Measurements from ENCODE around the gene HOXB3. TPM values are rescaled to one million over a fixed set of nuclear protein-coding genes. Genes with fewer than 3 reads are reported as not detected.

Gene HOXB3
- total and polyA plus RNA-seq, 2 of the 4 experiments (the other 2 are of a cell fraction), result 6.3 to 59.6 TPM

DNA sequence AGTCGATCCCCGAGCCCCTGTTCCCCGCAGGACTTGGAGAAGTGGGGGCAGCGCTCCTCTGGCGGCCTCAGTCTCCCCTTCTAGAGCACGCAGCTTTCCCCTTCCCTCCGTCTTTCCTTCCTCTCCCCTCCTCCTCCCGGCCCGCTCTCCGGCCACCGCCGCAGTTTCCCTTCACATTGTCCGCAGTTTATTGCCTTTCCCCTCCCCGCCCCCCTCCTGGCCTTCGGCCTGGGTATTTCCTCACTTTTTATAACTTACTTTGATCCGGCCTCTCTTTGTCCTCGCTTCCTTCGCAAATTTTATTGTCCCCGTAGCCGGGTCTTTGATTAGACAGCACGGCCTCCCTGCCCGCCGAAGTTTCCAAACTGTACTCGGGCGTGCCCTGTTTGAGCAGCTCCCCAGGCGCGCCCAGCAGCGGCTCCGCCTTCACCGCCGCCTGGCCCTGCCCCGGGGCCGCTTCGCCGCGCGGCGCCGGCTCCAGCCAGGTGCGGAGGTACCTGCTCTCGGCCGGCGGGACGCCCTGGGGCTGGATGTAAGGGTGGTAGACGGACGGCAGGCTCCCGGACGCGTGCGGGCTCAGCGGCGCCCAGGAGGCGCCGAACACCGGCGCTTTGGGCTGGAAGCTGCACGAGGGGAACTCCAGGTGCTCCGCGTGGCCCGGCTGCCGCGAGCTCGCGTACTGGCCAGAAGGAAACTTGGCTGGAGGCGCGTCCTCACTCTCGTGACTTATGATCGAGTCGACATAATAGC, 35.6 kb upstream of the HOXB3 start (continued):
- no peak for TF ChIP-seq FOS (IDR thresholded peaks at IDR 0.05; ENCODE audit: low read depth, low read length)

GRCh38 chr17:48624544-48625494, 34.8 kb upstream of the HOXB3 start:
- H3K9me1 ChIP-seq (ENCODE audit: insufficient read depth, low read length), result no peaks in the 10 kb centered on the region; the same call in 1 of the 2 replicates
- H3K4me1 ChIP-seq (ENCODE audit: control insufficient read depth, insufficient read depth, low read length), result no peaks in the 10 kb centered on the region; the same call in 1 of the 2 replicates
- DNase-seq, result no peak
- H2BK20ac ChIP-seq (ENCODE audit: low read depth, low read length), result no peak overlapping the region
- H3K27ac ChIP-seq (ENCODE audit: insufficient read depth, low read length), result no peak overlapping the region
- H3K9ac ChIP-seq (ENCODE audit: low read depth, low read length), result no peak overlapping the region
- H3K14ac ChIP-seq (replicated peaks; ENCODE audit: low read depth, low read length), result no peak overlapping the region
- no peak overlapping the region for H4K8ac ChIP-seq (ENCODE audit: low read depth in 2 of 2, low read length in 2 of 2)
- H3K4me2 ChIP-seq (ENCODE audit: low read depth, low read length), result peak overlapping the region; percentile 91
- H3K36me3 ChIP-seq (ENCODE audit: control insufficient read depth, insufficient read depth, low read length), result no peaks in the 10 kb centered on the region
- ChIA-PET POLR2A (ENCODE audit: unreplicated experiment) (no interaction called here), CTCF (interaction anchor here (0.9 kb wide), 1 partner anchor 288 kb away, joined by 3 read pairs; no protein-coding TSS in a partner anchor)
- no TSS peak for BruUV-seq (replicated peaks)
- no peak overlapping the region for H2AK9ac ChIP-seq (replicated peaks; ENCODE audit: low read depth, low read length, poor library complexity)
- H3K56ac ChIP-seq (ENCODE audit: extremely low read depth, insufficient read depth, low read length), result no peak overlapping the region
- no peak overlapping the region for H4K5ac ChIP-seq (ENCODE audit: low read depth, low read length)
- no peak overlapping the region for H2BK5ac ChIP-seq (ENCODE audit: low read depth, low read length, poor library complexity, severe bottlenecking)
- intact Hi-C loops (cut with micrococcal nuclease) (no loop called here), dilution Hi-C loops (cut with HindIII; ENCODE audit: low sequenced_read_pairs, unreplicated experiment) (no loop called here), in situ Hi-C loops (cut with MboI; ENCODE audit: low sequenced_read_pairs) (loop anchor here (10.0 kb wide), 1 partner anchor 460 kb away; no protein-coding TSS in a partner anchor)
- 0 out of 2 replicates have a peak overlapping the region, but pooled peaks have one; percentile 51 for H3K23ac ChIP-seq (ENCODE audit: low read depth, low read length)
- peak overlapping the region; percentile 38 for H3K4me3 ChIP-seq (ENCODE audit: insufficient read depth, low read depth, low read length)
- ATAC-seq (ENCODE audit: low read depth), result peak; percentile 72
- no peak overlapping the region for H2AK5ac ChIP-seq (ENCODE audit: low read depth, low read length)
- H2BK120ac ChIP-seq (ENCODE audit: low read depth, low read length), result no peak overlapping the region
- no peak overlapping the region for H2BK15ac ChIP-seq (ENCODE audit: low read depth, low read length)
- H4K91ac ChIP-seq (ENCODE audit: insufficient read depth, low read depth, low read length), result no peak overlapping the region
- peaks cover 18% of the 10 kb centered on the region for H3K9me3 ChIP-seq (ENCODE audit: control insufficient read depth, insufficient read depth, low read length)
- no peaks in the 10 kb centered on the region for H3K79me1 ChIP-seq (ENCODE audit: low read depth in 1 of 2, low read length in 2 of 2)
- H3K18ac ChIP-seq (ENCODE audit: low read depth, low read length), result no peak overlapping the region
- H4K20me1 ChIP-seq (ENCODE audit: insufficient read depth, low read length), result peaks cover 12% of the 10 kb centered on the region; the same call in 1 of the 2 replicates
- WGBS, 2 experiments (ENCODE audit: extremely low coverage in 2 of 2, insufficient read length in 1 of 2), result 0% methylated on average over 7 of the region's 66 CpGs; no CpG with 5 or more reads in 1 of the 2 experiments
- H2AFZ ChIP-seq (replicated peaks; ENCODE audit: low read length, poor library complexity), result peak overlapping the region; percentile 64
- no peak overlapping the region for H3K4ac ChIP-seq (ENCODE audit: low read depth, low read length)
- peaks cover 98% of the 10 kb centered on the region for H3K27me3 ChIP-seq (ENCODE audit: control insufficient read depth, insufficient read depth, low read length)
- no peak for TF ChIP-seq RAD21 (IDR thresholded peaks at IDR 0.05; ENCODE audit: low read length)
- TF ChIP-seq RFX5 (IDR thresholded peaks at IDR 0.05; ENCODE audit: low read depth, low read length), result no peak
- TF ChIP-seq USF2 (IDR thresholded peaks at IDR 0.05; ENCODE audit: low read depth, low read length), result no peak
- TF ChIP-seq, protein P1, sequence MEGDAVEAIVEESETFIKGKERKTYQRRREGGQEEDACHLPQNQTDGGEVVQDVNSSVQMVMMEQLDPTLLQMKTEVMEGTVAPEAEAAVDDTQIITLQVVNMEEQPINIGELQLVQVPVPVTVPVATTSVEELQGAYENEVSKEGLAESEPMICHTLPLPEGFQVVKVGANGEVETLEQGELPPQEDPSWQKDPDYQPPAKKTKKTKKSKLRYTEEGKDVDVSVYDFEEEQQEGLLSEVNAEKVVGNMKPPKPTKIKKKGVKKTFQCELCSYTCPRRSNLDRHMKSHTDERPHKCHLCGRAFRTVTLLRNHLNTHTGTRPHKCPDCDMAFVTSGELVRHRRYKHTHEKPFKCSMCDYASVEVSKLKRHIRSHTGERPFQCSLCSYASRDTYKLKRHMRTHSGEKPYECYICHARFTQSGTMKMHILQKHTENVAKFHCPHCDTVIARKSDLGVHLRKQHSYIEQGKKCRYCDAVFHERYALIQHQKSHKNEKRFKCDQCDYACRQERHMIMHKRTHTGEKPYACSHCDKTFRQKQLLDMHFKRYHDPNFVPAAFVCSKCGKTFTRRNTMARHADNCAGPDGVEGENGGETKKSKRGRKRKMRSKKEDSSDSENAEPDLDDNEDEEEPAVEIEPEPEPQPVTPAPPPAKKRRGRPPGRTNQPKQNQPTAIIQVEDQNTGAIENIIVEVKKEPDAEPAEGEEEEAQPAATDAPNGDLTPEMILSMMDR (conservative IDR thresholded peaks at IDR 0.05; ENCODE audit: low read depth, low read length), result no peak
- TF ChIP-seq RCOR1 (IDR thresholded peaks at IDR 0.05; ENCODE audit: insufficient replicate concordance, low read length), result no peak
- no peak for TF ChIP-seq MAZ (IDR thresholded peaks at IDR 0.05; ENCODE audit: borderline replicate concordance, low read depth, low read length)
- TF ChIP-seq FOS (IDR thresholded peaks at IDR 0.05; ENCODE audit: low read depth, low read length), result no peak
- TF ChIP-seq MAFK (IDR thresholded peaks at IDR 0.05; ENCODE audit: low read depth, low read length), result no peak
- no peak for TF ChIP-seq CEBPB (IDR thresholded peaks at IDR 0.05; ENCODE audit: low read depth, low read length)
- TF ChIP-seq CHD1 (IDR thresholded peaks at IDR 0.05; ENCODE audit: low read depth, low read length), result no peak
- no peak for TF ChIP-seq MXI1 (IDR thresholded peaks at IDR 0.05; ENCODE audit: borderline replicate concordance, low read depth, low read length)
